Activated CD8-positive, alpha-beta memory T cell treated with anti-CD3 and anti-CD28 coated beads, Interleukin-2, amount 10 ng/mL, durations not matched to agents 7 days and 5 days (primary cell): ENCODE results near the gene MCL1. TPM values are rescaled to one million over a fixed set of nuclear protein-coding genes. Genes with fewer than 3 reads are reported as not detected.
"Not testable (repeated sequence)": the region's sequence is repeated elsewhere in the genome, so short reads cannot be mapped to it uniquely, and the experiment has no call there.

Source experiments
- ATAC-seq: fragments of 150-1000 bp; cut with Tn5 transposase; one replicate; pipeline ENCODE4 v1.10.0; 2021; ENCODE audit warnings: moderate library complexity
- CTCF ChIA-PET: fragments of 350-600 bp; sonication (Branson Sonifier 250); formaldehyde crosslinking; loops from one replicate; lab custom pipeline; 2021; ENCODE audit warnings: antibody characterized with exemption; lab: Charles Lee
- DNase-seq: peaks from one replicate; pipeline ENCODE4 v3.0.0-alpha.2; 2020
- H3K27ac Mint-ChIP-seq: one replicate; pipeline ENCODE4 v1.8.0; 2021; ENCODE audit warnings: mild to moderate bottlenecking, mixed read lengths
- H3K27me3 Mint-ChIP-seq: one replicate; pipeline ENCODE4 v1.8.0; 2021; ENCODE audit warnings: mixed read lengths
- H3K36me3 Mint-ChIP-seq: one replicate; pipeline ENCODE4 v1.8.0; 2021; ENCODE audit warnings: mild to moderate bottlenecking, mixed read lengths
- H3K4me1 Mint-ChIP-seq: one replicate; pipeline ENCODE4 v1.8.0; 2021; ENCODE audit warnings: mixed read lengths
- H3K4me3 Mint-ChIP-seq: one replicate; pipeline ENCODE4 v1.8.0; 2021; ENCODE audit warnings: mild to moderate bottlenecking, moderate library complexity, mixed read lengths
- H3K9me3 Mint-ChIP-seq: one replicate; pipeline ENCODE4 v1.8.0; 2022; ENCODE audit warnings: low read depth, mixed read lengths
- total RNA-seq, 2 experiments: library from RNA; stranded (reverse); gene quantifications; one replicate each; pipeline ENCODE4 v1.2.3, GENCODE V29; 2021

The MCL1 gene
- total RNA-seq: 100 to 1,000 TPM; 373 to 408 TPM

DNA sequence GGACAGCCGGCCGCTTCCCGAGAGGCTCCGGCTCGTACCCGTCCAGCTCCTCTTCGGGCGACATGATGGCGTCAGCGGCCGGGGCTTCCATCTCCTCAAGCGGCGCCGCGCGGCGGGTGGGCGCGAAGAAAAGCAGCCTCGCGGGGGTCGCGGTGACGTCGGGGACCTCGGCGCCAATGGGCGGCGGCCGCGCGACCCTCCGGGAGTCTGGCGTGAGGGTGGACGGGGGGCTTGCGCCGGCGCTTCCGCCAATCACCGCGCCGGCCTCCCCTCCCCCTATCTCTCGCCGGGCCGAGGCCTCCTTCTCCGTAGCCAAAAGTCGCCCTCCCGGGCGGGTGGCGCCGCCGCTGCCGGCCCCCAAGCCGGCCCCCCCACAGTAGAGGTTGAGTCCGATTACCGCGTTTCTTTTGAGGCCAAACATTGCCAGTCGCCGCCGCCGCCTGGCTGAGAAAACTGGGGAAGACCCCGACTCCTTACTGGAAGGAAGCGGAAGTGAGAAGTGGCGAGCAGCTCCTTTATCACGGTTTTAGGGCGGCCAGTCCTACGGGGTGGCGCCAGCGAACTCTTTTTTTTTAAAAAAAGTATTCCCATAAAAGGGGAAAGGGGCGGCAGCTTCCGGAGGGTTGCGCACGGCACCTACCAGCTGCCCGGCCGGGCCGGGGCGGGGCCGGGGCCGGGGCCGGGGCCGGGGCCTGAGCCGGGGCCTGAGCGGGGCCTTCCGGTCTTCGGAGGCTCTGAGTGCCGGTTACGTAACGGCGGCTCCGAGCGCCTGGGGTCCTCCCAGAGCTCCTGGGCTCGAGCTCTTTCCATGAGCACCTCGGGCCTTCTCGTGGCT is at the start of gene MCL1:
MCL1 (minus strand) TSS at position 501 of the 835 bp plus-strand sequence; CDS start at position 421, 80 bp downstream.
- Mint-ChIP-seq H3K9me3 (no peaks in the 10 kb centered on the region), H3K36me3 (peaks cover 52% of the 10 kb centered on the region), H3K27me3 (no peaks in the 10 kb centered on the region), H3K27ac (peak within 1 kb of the TSS; percentile 97), H3K4me3 (peak within 1 kb of the TSS; percentile 99), H3K4me1 (peaks cover 31% of the 10 kb centered on the region)
- CTCF ChIA-PET: interaction anchor here (0.9 to 15.0 kb wide), 14 partner anchors 9 to 346 kb away, joined by 3 to 297 read pairs (median 4); partner anchors contain the start of genes ENSA and SETDB1
- peak; percentile 76 for ATAC-seq
- DNase-seq: peak; percentile 95

DNA sequence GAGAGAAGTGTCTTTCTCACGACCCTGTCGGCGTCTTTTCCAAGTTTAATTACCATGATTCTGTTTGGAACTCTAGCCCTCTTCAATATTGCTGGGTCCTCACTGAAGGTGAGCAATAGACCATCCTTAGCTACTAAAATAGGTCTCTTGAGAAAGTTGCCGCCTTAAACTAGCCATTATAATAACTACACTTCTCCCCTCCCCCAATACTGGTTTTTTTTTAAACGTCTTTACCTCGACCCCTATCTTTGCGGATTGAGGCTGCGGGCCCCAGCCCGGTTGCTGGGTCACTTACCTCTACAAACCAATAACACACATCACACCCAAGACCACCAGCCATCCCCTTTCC is 49.3 kb upstream of the MCL1 start:
- H3K27ac Mint-ChIP-seq: no peak overlapping the region
- no peaks in the 10 kb centered on the region for H3K27me3 Mint-ChIP-seq
- peaks cover 36% of the 10 kb centered on the region for H3K36me3 Mint-ChIP-seq
- no peak overlapping the region for H3K4me3 Mint-ChIP-seq
- DNase-seq (no peak), ATAC-seq (no peak)
- CTCF ChIA-PET: interaction anchor here (1.0 to 4.0 kb wide), 8 partner anchors 9 to 69 kb away, joined by 3 to 52 read pairs (median 4); partner anchors contain the start of gene MCL1
- H3K4me1 Mint-ChIP-seq: peaks cover 47% of the 10 kb centered on the region
- H3K9me3 Mint-ChIP-seq: no peaks in the 10 kb centered on the region

- ATAC-seq (no peak), DNase-seq (no peak)
- Mint-ChIP-seq H3K4me1 (peaks cover 55% of the 10 kb centered on the region), H3K36me3 (peaks cover 44% of the 10 kb centered on the region), H3K27me3 (no peaks in the 10 kb centered on the region), H3K27ac (no peak overlapping the region), H3K4me3 (no peak overlapping the region), H3K9me3 (no peaks in the 10 kb centered on the region)
- CTCF ChIA-PET: interaction anchor here (1.1 to 4.0 kb wide), 6 partner anchors 8 to 294 kb away, joined by 3 to 52 read pairs (median 5); no protein-coding TSS in a partner anchor
These were observed 48.5 kb upstream of the MCL1 start for GRCh38 chr1:150627826-150628410.

GRCh38 chr1:150626150-150626549 is 46.7 kb upstream of the MCL1 start:
- peak overlapping the region; percentile 52 for H3K27ac Mint-ChIP-seq

DNA sequence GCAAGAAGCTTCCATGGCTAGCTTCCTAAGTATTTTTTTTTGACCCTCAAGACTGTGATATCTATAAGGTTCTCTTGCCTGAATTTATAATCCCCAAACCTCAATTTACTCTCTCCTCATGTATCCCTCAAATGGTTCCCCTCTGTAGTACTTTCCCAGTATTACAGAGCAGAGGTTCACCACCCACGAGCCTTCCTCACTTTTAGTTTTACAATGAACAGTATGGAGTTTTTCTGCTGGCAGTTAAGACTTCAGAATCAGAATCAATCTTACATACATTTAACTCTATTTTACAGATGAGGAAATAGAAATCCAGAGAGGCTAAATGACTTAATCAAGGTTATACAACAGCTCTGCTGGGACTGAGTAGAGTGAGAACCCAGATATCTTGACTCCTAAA is 45.1 kb upstream of the MCL1 start:
- peaks cover 64% of the 10 kb centered on the region for H3K36me3 Mint-ChIP-seq

More at GRCh38 chr1:150626150-150626549, 46.7 kb upstream of the MCL1 start:
- H3K4me3 Mint-ChIP-seq: no peak overlapping the region
- peaks cover 69% of the 10 kb centered on the region for H3K4me1 Mint-ChIP-seq
- H3K9me3 Mint-ChIP-seq: no peaks in the 10 kb centered on the region
- no peak for ATAC-seq
- H3K36me3 Mint-ChIP-seq: peaks cover 52% of the 10 kb centered on the region
- no peaks in the 10 kb centered on the region for H3K27me3 Mint-ChIP-seq
- CTCF ChIA-PET: no interaction called here
- no peak for DNase-seq

DNA sequence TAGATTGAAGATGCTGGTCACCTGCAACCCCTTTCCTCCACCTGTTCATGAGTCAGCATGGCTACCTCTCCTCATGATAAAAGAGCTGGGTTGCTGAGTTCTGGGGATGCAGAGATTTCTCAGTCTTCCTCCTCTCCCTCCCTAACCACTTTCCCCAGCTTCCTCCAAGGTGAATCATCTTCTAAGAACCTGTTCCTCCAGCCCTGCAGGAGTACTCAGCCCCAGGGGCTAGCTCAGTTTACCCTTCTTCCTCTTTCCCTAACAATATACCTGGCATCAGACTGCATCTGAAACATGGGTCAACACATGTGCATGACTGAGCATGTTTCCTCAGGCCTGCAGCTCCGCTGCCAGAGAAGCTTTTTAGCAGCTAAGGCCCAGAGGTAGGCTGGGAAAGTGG is 44.7 kb upstream of the MCL1 start:
- H3K27me3 Mint-ChIP-seq, ATAC-seq, H3K27ac Mint-ChIP-seq, DNase-seq, H3K4me3 Mint-ChIP-seq, H3K9me3 Mint-ChIP-seq: not testable (repeated sequence)
- CTCF ChIA-PET: interaction anchor here (1.0 to 1.3 kb wide), 3 partner anchors 60 to 63 kb away, joined by 4 to 10 read pairs (median 4); no protein-coding TSS in a partner anchor
- Mint-ChIP-seq H3K36me3 (peaks cover 68% of the 10 kb centered on the region), H3K4me1 (peaks cover 77% of the 10 kb centered on the region)

More for the DNA sequence above, 45.1 kb upstream of the MCL1 start:
- H3K4me3 Mint-ChIP-seq, DNase-seq, H3K27me3 Mint-ChIP-seq, ATAC-seq, H3K9me3 Mint-ChIP-seq: not testable (repeated sequence)
- peak overlapping the region; percentile 69 for H3K27ac Mint-ChIP-seq
- peaks cover 74% of the 10 kb centered on the region for H3K4me1 Mint-ChIP-seq
- CTCF ChIA-PET: interaction anchor here (1.0 to 1.3 kb wide), 3 partner anchors 60 to 64 kb away, joined by 4 to 10 read pairs (median 4); no protein-coding TSS in a partner anchor

DNA sequence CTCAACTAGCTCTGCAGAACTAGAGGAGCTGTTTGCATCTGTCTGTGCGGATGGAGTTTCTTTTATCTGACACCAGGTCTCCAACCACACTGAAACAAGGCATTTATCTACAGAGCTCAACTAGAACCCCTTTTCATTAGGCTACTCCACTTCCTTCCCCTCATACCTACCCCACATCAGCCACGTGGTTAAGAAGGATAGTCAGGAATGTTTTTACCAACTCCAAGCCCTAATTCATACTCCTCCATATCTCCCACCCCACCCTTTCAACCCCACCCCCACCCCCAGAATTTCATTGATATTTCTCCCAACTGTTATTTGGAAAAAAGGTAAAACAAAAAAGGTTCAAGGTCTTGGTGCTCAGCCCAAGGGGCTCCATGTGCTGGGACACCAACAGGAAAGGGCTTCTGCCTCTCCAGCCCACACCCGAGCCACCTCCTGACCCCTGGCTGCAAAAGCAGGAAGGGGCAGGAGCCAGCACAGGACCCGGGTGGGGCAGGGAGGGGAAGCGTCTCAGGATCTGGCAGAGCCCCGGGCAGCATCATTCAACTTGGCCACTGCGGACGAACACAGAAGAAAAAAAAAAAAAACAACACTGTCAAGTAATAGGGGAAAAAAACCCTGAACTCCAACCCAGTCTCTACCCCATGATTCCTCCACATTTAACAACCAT is 43.0 kb upstream of the MCL1 start:
- DNase-seq: no peak
- CTCF ChIA-PET: interaction anchor here (1.0 to 19.0 kb wide), 5 partner anchors 12 to 89 kb away, joined by 3 to 297 read pairs (median 7); partner anchors contain the start of gene GOLPH3L
- Mint-ChIP-seq H3K9me3 (no peaks in the 10 kb centered on the region), H3K27ac (peak overlapping the region; percentile 68), H3K36me3 (peaks cover 67% of the 10 kb centered on the region), H3K4me1 (peaks cover 74% of the 10 kb centered on the region), H3K4me3 (no peak overlapping the region), H3K27me3 (no peaks in the 10 kb centered on the region)
- ATAC-seq: no peak

DNA sequence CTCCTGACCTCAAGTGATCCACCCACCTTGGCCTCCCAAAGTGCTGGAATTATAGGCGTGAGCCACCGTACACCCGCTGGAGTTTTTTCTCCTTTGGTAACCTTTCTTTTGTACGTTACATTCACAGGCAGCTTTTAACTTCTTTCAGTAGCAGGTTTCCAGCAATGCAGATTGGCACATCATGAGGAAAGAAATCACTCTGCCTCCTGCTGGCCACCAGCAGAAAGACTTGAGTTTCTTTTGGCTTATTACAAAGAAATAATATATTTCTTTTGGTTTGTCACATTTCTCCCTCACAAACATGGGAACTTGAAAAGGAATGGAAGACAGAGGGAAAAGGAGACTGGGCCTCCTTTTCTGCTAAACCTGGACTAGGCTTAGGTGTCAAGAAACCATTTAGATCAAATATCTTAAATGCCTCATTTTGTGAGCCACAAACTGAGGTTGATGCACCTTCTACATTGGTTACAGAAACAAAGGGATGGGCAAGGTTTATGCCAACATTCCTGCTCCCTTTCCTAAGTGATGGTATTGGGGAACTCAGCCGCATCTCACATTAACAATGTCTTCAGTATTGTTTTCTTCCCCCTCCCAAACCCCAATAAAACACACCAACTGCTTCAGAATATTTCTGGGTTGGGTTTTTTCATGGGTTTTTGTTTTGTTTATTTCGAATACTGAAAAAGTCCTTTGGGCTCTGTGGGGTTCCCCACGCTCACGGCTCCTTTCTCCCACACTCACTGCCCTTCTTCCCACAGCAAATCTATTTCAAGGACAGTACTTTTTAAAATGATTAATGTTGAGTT is 42.3 kb upstream of the MCL1 start:
- H3K27ac Mint-ChIP-seq: peak overlapping the region; percentile 52
- DNase-seq (peak; percentile 74), ATAC-seq (peak; percentile 50)
- H3K4me3 Mint-ChIP-seq: no peak overlapping the region
- H3K9me3 Mint-ChIP-seq: no peaks in the 10 kb centered on the region
- peaks cover 73% of the 10 kb centered on the region for H3K4me1 Mint-ChIP-seq
- CTCF ChIA-PET: interaction anchor here (0.7 to 19.0 kb wide), 11 partner anchors 7 to 366 kb away, joined by 3 to 297 read pairs (median 7); partner anchors contain the start of genes ADAMTSL4, ENSA, GOLPH3L and MCL1
- H3K36me3 Mint-ChIP-seq: peaks cover 66% of the 10 kb centered on the region
- H3K27me3 Mint-ChIP-seq: no peaks in the 10 kb centered on the region

GRCh38 chr1:150620919-150621318 is 41.5 kb upstream of the MCL1 start:
- DNase-seq (no peak), ATAC-seq (no peak)
- Mint-ChIP-seq H3K36me3 (peaks cover 65% of the 10 kb centered on the region), H3K27ac (peak overlapping the region; percentile 52), H3K9me3 (no peaks in the 10 kb centered on the region), H3K4me3 (no peak overlapping the region), H3K4me1 (peaks cover 77% of the 10 kb centered on the region), H3K27me3 (no peaks in the 10 kb centered on the region)
- CTCF ChIA-PET: interaction anchor here (0.7 to 19.0 kb wide), 12 partner anchors 7 to 365 kb away, joined by 3 to 297 read pairs (median 7); partner anchors contain the start of genes ADAMTSL4, ENSA and MCL1

DNA sequence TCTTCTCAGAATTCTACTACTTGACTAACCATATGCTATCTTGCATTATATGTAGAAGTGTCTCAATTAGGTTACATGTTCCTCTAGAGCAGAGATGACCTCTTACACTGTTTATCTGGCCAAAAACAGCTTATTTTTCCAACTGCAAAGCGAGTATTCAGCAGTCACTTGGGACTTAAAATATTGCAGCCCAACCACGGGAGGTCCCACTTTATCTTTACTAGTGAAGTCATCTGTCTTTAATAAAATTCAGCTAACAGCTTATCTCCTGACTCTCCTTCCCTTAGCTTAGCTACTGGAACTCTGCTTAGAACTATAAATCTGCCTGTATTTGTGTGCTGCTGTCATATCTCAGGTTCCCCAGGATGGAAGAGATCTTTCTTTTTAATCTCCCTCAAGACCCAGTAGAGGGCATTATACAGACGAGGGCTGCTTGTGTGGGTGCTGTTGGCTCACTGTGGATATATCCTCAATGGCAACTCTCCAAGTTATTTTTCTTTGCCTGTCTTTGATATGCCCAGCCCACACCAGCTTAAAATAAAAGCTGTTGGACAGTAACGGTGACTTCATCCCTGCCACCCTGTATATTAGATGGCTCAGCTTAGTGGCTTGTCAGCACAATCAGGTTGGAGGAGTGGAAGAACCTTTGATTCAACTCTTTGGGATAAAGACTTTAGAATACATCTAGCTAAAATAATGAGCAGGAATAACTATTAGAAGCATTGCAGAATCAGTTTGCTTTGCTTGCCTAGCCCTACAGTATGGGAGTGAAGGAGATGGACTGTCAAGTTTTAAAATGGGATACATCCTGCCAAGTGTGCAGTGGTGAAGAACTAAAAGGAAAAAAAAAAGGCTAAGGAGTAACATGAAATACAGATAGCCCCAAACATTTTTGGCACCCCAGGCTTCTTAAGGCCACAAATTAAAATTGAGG is 40.4 kb upstream of the MCL1 start:
- Mint-ChIP-seq H3K27ac (peak overlapping the region; percentile 33), H3K36me3 (peaks cover 62% of the 10 kb centered on the region), H3K4me1 (peaks cover 77% of the 10 kb centered on the region), H3K9me3 (no peaks in the 10 kb centered on the region), H3K27me3 (no peaks in the 10 kb centered on the region), H3K4me3 (no peak overlapping the region)
- CTCF ChIA-PET: interaction anchor here (0.9 to 19.0 kb wide), 10 partner anchors 9 to 364 kb away, joined by 3 to 297 read pairs (median 9); partner anchors contain the start of genes ENSA and MCL1
- DNase-seq (no peak), ATAC-seq (no peak)
